COR-L47 (cell line): ENCODE measurements around the gene EPN2.
"Not testable (repeated sequence)": the region's sequence is repeated elsewhere in the genome, so short reads cannot be mapped to it uniquely, and the experiment has no call there.

ENCODE experiments used
- DNase-seq: peaks from one replicate; lab custom pipeline; 2025; lab: John Stamatoyannopoulos, UW

EPN2 gene

DNA sequence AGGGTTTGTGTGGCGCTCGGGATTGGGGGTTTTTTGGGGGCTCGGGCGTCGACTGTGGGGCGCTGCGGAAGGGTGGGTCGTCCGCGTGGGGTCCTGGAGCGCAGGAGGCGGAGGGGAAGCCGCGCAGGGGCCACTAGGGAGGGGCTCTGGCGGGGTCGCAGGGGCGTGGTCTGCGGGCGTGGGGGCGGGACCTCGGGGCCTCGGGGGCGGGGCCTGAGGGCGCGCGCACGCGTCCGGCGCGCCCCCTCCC, at the start of gene EPN2:
Gene EPN2, plus strand, starts transcription at position 228 of the 250 bp plus-strand sequence. CDS start 45,754 bp downstream, outside the sequence.
- not testable (repeated sequence) for DNase-seq

GRCh38 chr17:19187883-19188869, 49.0 kb upstream of the EPN2 start:
- not testable (repeated sequence) for DNase-seq

DNA sequence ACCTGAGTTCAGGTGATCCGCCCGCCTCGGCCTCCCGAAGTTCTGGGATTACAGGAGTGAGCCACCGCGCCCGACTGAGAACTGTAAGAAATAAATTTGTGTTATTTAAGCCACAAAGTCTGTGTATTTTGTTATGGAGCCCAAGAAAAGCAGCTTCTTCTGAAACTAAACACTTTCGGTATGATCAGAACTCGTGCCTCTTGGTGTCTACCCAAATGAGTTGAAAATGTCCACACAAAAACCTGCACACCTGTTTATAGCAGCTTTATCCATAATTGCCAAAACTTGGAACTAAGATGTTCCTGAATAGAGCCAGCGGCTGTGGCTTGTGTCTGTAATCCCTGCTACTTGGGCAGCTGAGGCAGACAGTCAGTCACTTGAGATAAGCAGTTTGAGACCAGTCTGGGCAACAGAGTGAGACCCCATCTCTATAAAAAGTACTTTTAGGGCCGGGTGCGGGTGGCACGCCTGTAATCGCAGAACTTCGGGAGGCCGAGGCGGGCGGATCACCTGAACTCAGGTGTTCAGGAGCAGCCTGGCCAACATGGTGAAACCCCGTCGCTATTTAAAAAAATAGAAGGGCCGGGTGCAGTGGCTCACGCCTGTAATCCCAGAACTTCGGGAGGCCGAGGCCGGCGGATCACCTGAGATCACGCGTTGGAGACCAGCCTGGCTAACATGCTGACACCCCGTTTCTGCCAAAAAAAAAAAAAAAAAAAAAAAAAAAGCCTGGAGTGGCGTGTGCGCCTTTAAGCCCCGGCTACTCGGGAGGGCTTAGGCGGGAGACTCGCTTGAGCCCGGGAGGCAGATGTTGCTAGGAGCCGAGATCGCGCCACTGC, 48.1 kb upstream of the EPN2 start:
- not testable (repeated sequence) for DNase-seq

DNA sequence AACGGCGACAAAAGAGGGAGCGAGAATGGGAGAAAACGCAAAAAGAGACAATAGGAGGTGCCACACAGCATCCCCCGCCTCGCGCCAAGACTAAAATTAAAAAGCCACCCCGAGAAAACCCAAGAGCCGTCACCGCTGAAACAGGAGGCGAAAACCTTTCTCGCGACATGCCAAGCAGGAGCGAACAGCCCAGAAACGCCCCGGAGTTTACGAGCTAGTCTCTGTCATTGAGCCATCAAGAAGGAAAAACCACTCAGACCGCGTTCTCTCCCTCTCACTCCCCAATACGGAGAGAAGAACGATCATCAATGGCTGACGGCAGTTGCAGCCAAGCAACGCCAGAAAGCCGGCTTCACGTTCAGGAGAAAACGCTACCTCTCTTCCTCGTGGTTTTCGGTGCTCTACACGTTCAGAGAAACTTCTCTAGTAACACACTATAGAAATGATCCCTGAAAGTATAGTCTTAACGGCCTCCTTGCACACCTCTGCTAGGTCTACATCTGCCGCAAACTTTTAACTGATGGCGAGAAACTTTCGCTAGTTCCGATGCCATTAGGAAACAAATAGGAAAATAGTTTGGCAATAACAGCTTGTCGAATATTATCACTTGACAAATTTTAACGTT, 47.3 kb upstream of the EPN2 start:
- not testable (repeated sequence) for DNase-seq

DNA sequence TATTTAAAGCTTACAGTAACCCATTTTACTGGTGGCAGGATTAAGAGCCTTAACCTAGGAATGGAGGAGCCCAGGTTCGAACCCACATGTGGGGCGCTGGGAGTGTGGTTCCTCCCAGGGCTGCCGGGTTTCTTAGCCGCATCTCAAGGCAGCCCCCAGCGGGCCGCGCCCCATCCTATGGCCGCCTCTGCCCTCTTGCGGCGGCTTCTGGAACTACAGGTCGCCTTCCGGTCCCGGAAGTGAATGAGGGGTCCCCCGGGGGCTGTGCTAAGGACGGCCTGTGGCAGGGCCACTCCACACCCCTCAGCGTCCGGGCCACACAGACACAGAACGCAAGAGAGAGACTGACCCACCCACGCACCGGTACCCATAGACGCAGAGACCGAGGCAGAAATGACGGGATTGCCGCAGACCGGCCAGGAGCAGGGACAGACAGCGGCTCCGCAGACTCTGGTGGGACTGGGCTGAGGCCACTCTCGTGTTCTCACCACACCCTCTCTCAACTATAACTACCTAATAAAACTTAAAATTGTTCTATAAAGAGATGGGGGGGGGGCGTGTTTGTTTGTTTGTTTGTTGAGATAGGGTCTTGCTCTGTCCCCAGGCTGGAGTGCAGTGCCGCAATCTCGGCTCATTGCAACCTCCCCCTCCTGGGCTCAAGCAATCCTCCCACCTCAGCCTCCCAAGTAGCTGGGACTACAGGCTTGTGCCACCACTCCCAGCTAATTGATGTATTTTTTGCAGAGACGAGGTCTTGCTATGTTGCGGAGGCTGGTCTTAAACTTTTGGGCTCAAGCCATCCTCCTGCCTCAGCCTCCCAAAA, 40.6 kb upstream of the EPN2 start:
- not testable (repeated sequence) for DNase-seq

DNA sequence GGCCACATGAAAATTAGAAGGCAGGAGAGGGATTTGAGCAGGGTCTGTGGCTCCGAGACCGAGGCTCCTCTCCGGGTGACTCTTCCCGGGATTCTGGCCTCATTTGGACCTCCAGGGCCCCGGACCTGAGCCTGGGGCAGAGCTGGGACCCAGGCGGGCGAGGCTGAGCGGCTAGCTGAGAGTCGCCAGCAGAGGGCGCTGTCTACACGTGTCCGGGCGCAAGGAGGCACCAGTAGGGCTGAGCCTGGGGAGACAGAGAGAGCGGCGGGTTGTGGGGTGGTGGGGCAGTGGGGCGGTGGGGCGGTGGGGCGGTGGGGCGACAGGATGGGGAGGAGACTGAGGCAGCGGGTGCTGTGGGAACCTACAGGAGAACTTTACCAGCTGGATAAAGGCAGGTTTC, 34.7 kb upstream of the EPN2 start:
- DNase-seq, result not testable (repeated sequence)

- not testable (repeated sequence) for DNase-seq
Observed at GRCh38 chr17:19203429-19203828, 33.7 kb upstream of the EPN2 start.

DNA sequence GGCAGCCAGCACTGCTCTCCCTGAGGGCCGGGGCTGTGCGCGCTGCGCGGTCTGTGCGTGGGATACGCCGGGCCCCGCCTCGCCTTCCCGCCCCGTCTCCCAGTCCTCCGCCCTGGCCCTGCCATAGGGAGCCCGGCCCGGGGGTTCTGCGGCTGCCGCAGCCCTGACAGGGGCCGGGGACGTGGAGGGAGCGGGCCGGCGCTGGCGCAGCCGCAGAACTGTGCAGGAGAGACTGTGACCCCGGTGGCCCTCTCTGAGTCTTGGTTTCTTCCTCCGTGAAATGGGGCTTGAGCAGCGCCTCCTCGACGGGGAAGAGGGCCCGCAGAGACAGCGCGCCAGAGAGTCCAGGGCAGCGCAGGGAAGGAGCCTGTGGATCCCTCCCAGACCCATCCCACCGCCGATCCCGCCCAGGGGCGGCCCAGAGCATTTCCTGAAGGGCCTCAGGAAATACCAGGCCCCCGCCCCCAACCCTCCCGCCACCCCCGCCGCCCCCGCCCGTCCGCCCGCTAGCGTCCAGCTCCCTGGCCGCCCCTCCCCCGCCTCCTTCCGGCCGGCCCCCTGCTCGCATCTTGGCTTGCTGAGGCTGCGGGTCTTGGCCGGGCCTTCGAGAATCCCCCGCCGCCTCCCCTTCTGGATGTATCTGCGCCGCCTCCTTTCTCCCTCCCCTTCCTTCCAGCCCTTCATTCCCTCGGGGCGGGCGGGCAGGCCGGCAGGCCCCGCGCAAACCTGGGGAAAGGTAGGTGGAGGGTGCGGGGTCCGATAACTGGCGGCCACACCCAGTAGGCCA, 21.9 kb upstream of the EPN2 start:
- DNase-seq, result not testable (repeated sequence)

- not testable (repeated sequence) for DNase-seq
Observed at GRCh38 chr17:19216148-19216926, 20.8 kb upstream of the EPN2 start.

DNA sequence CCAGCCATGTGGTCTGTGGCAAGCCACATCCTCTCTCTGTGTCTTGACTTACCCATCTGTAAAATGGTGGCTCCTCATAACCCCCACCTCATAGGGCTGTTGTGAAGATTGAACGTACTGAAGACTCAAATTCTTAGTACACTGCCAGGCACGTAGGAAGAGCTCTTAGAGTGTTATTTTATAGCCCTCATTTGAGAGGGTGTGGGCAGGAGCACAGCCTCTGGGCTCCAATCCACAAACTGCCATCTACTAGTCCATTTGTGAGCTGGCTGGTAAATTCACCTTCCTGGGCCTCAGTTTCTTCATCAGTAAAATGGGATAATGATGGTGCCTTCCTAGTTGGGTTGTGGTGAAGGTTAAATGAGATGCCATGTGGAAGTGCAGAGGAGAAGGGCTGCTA, 18.3 kb upstream of the EPN2 start:
- DNase-seq, result not testable (repeated sequence)

DNA sequence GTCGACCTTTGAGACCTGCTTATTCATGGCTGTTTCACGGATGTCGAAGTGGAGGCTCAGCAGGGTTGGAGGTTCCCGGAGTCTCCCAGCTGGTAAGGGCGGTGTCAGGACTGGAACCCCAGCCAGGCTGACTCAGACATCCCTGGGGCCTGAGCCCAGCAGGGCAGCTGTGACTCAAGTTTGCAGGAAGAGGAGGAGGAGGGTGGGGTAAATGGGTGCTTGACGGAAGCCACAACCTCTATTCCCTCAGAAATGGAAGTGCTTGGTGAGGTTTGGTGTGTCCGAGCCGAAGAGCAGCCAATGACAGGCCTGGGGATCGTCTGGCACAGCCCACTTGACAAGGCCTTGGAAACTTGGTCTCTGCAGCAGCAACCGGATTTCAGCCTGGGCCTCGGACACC, 17.8 kb upstream of the EPN2 start:
- DNase-seq, result not testable (repeated sequence)

DNA sequence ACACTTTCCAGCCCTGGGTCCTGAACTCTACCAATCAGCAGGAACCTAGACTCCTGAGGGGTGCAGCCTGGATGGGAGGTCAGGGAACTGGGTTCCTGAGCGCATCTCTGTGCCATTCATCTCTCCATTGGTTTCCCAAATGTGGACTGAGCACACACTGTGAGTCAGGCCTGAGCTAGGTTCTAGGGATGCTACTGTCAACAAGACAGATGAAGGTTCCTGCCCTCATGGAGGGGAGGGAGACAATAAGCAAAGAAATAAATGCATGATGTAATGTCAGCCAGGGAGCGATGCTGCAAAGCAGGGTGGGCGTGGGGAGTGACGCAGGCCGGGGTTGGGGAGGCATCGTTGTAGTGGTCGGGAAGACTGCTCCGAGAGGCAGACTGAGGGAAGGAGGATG, 17.0 kb upstream of the EPN2 start:
- not testable (repeated sequence) for DNase-seq

DNA sequence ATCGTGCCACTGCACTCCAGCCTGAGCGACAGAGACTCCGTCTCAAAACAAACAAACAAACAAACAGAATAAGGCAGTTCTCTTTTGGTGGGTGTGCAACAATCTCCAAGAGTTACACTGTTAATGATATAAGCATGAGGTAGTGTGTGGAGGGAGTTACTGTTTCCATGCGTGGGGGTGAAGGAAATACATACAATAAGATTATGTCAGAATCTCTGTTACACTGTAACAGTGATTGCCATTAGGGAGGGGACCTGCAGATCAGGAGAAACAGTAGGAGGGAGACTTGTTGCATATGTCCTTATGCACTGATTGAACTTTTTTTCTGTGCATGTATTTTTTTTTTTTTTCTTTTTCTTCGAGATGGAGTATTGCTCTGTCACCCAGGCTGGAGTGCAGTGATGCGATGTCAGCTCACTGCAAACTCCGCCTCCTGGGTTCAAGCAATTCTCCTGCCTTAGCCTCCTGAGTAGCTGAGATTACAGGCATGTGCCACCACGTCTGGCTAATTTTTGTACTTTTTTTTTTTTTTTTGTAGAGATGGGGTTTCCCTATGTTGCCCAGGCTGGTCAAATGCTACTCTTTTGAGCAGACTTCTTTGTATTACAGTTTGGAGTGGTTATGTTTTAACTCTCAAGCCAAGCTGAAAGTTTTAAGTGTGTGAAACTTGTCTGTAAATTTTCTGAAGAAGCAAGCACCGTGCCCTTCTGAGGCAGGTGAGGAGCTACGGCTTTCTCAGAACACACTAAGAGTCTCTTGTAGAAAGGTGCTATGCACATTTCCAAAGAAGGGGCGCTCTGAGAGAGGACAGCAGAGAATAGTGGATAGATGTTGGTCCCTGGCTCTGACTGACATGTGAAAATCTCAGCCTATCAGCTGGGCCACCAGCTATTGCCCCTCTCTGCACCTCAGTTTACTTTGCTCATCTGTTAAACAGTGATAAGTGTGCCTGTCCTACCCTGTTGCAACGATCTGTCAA, 10.3 kb upstream of the EPN2 start:
- DNase-seq, result not testable (repeated sequence)

- not testable (repeated sequence) for DNase-seq
Observed at GRCh38 chr17:19234676-19235075, 2.5 kb upstream of the EPN2 start.

GRCh38 chr17:19236351-19237138, 621 bp upstream of the EPN2 start:
- DNase-seq, result not testable (repeated sequence)

GRCh38 chr17:19237389-19238166, 412 bp downstream of the EPN2 start:
- no peak for DNase-seq

GRCh38 chr17:19238167-19238505, 970 bp downstream of the EPN2 start:
- no peak for DNase-seq
